Activated naive CD8-positive, alpha-beta T cell treated with anti-CD3 and anti-CD28 coated beads for 36 hours (primary cell): ENCODE data around the gene MMUT. TPM values are rescaled to one million over a fixed set of nuclear protein-coding genes. Genes with fewer than 3 reads are reported as not detected.
"Not testable (repeated sequence)": the region's sequence is repeated elsewhere in the genome, so short reads cannot be mapped to it uniquely, and the experiment has no call there.

Experiments
- DNase-seq: peaks from one replicate; pipeline ENCODE4 v3.0.0; 2021
- H3K27ac Mint-ChIP-seq: one replicate; pipeline ENCODE4 v1.8.0; 2022; ENCODE audit warnings: mild to moderate bottlenecking, moderate library complexity, mixed read lengths
- H3K27me3 Mint-ChIP-seq: one replicate; pipeline ENCODE4 v1.8.0; 2022; ENCODE audit warnings: mild to moderate bottlenecking, mixed read lengths
- H3K36me3 Mint-ChIP-seq: one replicate; pipeline ENCODE4 v1.8.0; 2021; ENCODE audit warnings: mild to moderate bottlenecking, mixed read lengths
- H3K4me1 Mint-ChIP-seq: one replicate; pipeline ENCODE4 v1.8.0; 2021; ENCODE audit warnings: mixed read lengths
- H3K4me3 Mint-ChIP-seq: one replicate; pipeline ENCODE4 v1.8.0; 2022; ENCODE audit warnings: mild to moderate bottlenecking, moderate library complexity, mixed read lengths
- H3K9me3 Mint-ChIP-seq: one replicate; pipeline ENCODE4 v1.8.0; 2022; ENCODE audit warnings: mixed read lengths
- total RNA-seq, 2 experiments: library from RNA; stranded (reverse); gene quantifications; one replicate each; pipeline ENCODE4 v1.2.3, GENCODE V29; 2021

Gene MMUT
- 10 to 100 TPM; 11.3 to 11.5 TPM for total RNA-seq

- Mint-ChIP-seq H3K27me3 (no peaks in the 10 kb centered on the region), H3K4me3 (peak within 1 kb of the TSS; percentile 98), H3K4me1 (peaks cover 24% of the 10 kb centered on the region), H3K36me3 (peaks cover 7% of the 10 kb centered on the region), H3K27ac (peak within 1 kb of the TSS; percentile 95), H3K9me3 (no peaks in the 10 kb centered on the region)
- peak; percentile 92 for DNase-seq
Measured at GRCh38 chr6:49462927-49463611, at the start of gene MMUT, which contains the start of gene CENPQ. Gene MMUT, minus strand, starts transcription at chr6:49463253. Its CDS starts 3,787 bp downstream, at chr6:49459466. Gene CENPQ, plus strand, starts transcription at chr6:49463370. Its CDS starts 6,807 bp downstream, at chr6:49470177.

- no peak overlapping the region for H3K4me3 Mint-ChIP-seq
- no peak for DNase-seq
- no peaks in the 10 kb centered on the region for H3K4me1 Mint-ChIP-seq
- no peak overlapping the region for H3K27ac Mint-ChIP-seq
- peaks cover 30% of the 10 kb centered on the region for H3K27me3 Mint-ChIP-seq
- H3K9me3 Mint-ChIP-seq: no peaks in the 10 kb centered on the region
- no peaks in the 10 kb centered on the region for H3K36me3 Mint-ChIP-seq
Measured at GRCh38 chr6:49509342-49509741, 46.3 kb upstream of the MMUT start.

GRCh38 chr6:49506569-49507111 is 43.6 kb upstream of the MMUT start:
- Mint-ChIP-seq H3K27ac (no peak overlapping the region), H3K4me1 (no peaks in the 10 kb centered on the region), H3K27me3 (peaks cover 21% of the 10 kb centered on the region)

DNA sequence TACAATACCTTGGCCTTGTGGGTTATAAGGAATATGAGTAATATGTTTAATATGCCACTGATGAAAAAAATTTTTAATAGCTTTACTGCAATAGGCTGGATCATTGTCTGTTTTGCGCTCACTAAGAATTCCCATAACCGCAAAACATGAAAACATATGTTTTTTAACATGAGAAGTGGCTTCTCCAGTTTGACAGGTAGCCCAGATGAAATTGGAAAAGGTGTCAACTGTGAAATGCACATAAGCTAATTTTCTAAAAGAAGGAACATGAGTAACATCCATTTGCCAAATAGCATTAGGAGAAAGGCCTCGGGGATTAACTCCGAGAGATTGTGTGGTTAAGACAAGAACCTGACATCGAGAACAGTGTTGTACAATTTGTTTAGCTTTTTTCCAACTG is 41.6 kb upstream of the MMUT start:
- Mint-ChIP-seq H3K36me3 (no peaks in the 10 kb centered on the region), H3K27me3 (peaks cover 13% of the 10 kb centered on the region), H3K9me3 (no peaks in the 10 kb centered on the region), H3K27ac (no peak overlapping the region), H3K4me1 (no peaks in the 10 kb centered on the region), H3K4me3 (no peak overlapping the region)
- no peak for DNase-seq

More at GRCh38 chr6:49506569-49507111, 43.6 kb upstream of the MMUT start:
- DNase-seq: no peak
- Mint-ChIP-seq H3K9me3 (no peaks in the 10 kb centered on the region), H3K36me3 (no peaks in the 10 kb centered on the region), H3K4me3 (no peak overlapping the region)

DNA sequence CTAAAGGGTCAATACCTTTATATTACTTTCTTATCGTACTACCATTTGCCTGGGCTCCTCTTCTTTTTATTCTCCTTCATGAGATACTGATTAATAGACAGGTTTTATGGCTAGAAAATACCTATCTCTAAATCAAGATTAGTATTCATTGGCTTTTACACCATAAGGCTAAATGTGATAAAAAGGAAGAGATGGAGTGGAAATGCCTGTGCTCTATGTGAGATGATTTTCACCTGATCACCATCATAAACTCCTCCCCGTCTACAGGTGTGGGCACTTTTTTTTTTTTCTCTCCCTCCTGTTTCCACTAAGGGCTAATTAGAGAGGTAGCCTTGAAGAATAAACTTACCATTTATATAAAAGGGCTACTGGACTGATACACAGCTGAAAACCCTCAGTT is 36.6 kb upstream of the MMUT start, which contains the start of gene GLYATL3:
Gene GLYATL3, plus strand, starts transcription at position 301 of the 400 bp plus-strand sequence. CDS start 12,068 bp downstream, outside the sequence.
- Mint-ChIP-seq H3K4me1 (no peaks in the 10 kb centered on the region), H3K36me3 (no peaks in the 10 kb centered on the region), H3K27me3 (no peaks in the 10 kb centered on the region), H3K9me3 (no peaks in the 10 kb centered on the region), H3K27ac (no peak within 1 kb of the TSS), H3K4me3 (no peak within 1 kb of the TSS)
- no peak for DNase-seq

- no peak overlapping the region for H3K4me3 Mint-ChIP-seq
Measured at GRCh38 chr6:49499126-49499525, 36.1 kb upstream of the MMUT start.

GRCh38 chr6:49497304-49497703 is 34.3 kb upstream of the MMUT start:
- Mint-ChIP-seq H3K4me3 (no peak overlapping the region), H3K36me3 (no peaks in the 10 kb centered on the region), H3K9me3 (no peaks in the 10 kb centered on the region), H3K27ac (no peak overlapping the region), H3K4me1 (no peaks in the 10 kb centered on the region), H3K27me3 (no peaks in the 10 kb centered on the region)
- DNase-seq: no peak

More at GRCh38 chr6:49499126-49499525, 36.1 kb upstream of the MMUT start:
- no peak for DNase-seq
- Mint-ChIP-seq H3K9me3 (no peaks in the 10 kb centered on the region), H3K27ac (no peak overlapping the region), H3K27me3 (no peaks in the 10 kb centered on the region), H3K4me1 (no peaks in the 10 kb centered on the region), H3K36me3 (no peaks in the 10 kb centered on the region)

GRCh38 chr6:49490633-49491032 is 27.6 kb upstream of the MMUT start:
- Mint-ChIP-seq H3K27me3 (no peaks in the 10 kb centered on the region), H3K27ac (no peak overlapping the region), H3K4me3 (no peak overlapping the region), H3K36me3 (peaks cover 23% of the 10 kb centered on the region), H3K9me3 (no peaks in the 10 kb centered on the region), H3K4me1 (no peaks in the 10 kb centered on the region)
- DNase-seq: no peak

GRCh38 chr6:49483380-49483779 is 20.3 kb upstream of the MMUT start:
- not testable (repeated sequence) for H3K4me3 Mint-ChIP-seq, H3K4me1 Mint-ChIP-seq, H3K27me3 Mint-ChIP-seq, H3K27ac Mint-ChIP-seq, H3K9me3 Mint-ChIP-seq, DNase-seq
- peaks cover 27% of the 10 kb centered on the region for H3K36me3 Mint-ChIP-seq

GRCh38 chr6:49481846-49482245 is 18.8 kb upstream of the MMUT start:
- H3K4me1 Mint-ChIP-seq, H3K9me3 Mint-ChIP-seq, H3K27ac Mint-ChIP-seq, H3K4me3 Mint-ChIP-seq, DNase-seq, H3K27me3 Mint-ChIP-seq: not testable (repeated sequence)
- peaks cover 25% of the 10 kb centered on the region for H3K36me3 Mint-ChIP-seq

GRCh38 chr6:49479308-49479970 is 16.4 kb upstream of the MMUT start:
- H3K9me3 Mint-ChIP-seq: no peaks in the 10 kb centered on the region
- no peak for DNase-seq
- no peak overlapping the region for H3K27ac Mint-ChIP-seq
- no peaks in the 10 kb centered on the region for H3K27me3 Mint-ChIP-seq
- peaks cover 37% of the 10 kb centered on the region for H3K36me3 Mint-ChIP-seq
- no peaks in the 10 kb centered on the region for H3K4me1 Mint-ChIP-seq
- no peak overlapping the region for H3K4me3 Mint-ChIP-seq

GRCh38 chr6:49476564-49476963 is 13.5 kb upstream of the MMUT start:
- not testable (repeated sequence) for H3K27ac Mint-ChIP-seq, H3K4me3 Mint-ChIP-seq, H3K9me3 Mint-ChIP-seq, DNase-seq, H3K27me3 Mint-ChIP-seq, H3K4me1 Mint-ChIP-seq
- H3K36me3 Mint-ChIP-seq: peaks cover 44% of the 10 kb centered on the region

- H3K27me3 Mint-ChIP-seq: no peaks in the 10 kb centered on the region
Measured at GRCh38 chr6:49468042-49468441, 5.0 kb upstream of the MMUT start.

GRCh38 chr6:49464691-49465090 is 1.6 kb upstream of the MMUT start:
- Mint-ChIP-seq H3K4me1 (peaks cover 22% of the 10 kb centered on the region), H3K9me3 (no peaks in the 10 kb centered on the region), H3K4me3 (peak overlapping the region; percentile 98), H3K27me3 (no peaks in the 10 kb centered on the region), H3K36me3 (peaks cover 9% of the 10 kb centered on the region), H3K27ac (no peak overlapping the region)
- no peak for DNase-seq

More at GRCh38 chr6:49468042-49468441, 5.0 kb upstream of the MMUT start:
- Mint-ChIP-seq H3K27ac (no peak overlapping the region), H3K36me3 (peaks cover 9% of the 10 kb centered on the region), H3K9me3 (no peaks in the 10 kb centered on the region), H3K4me1 (peaks cover 15% of the 10 kb centered on the region), H3K4me3 (no peak overlapping the region)
- no peak for DNase-seq

DNA sequence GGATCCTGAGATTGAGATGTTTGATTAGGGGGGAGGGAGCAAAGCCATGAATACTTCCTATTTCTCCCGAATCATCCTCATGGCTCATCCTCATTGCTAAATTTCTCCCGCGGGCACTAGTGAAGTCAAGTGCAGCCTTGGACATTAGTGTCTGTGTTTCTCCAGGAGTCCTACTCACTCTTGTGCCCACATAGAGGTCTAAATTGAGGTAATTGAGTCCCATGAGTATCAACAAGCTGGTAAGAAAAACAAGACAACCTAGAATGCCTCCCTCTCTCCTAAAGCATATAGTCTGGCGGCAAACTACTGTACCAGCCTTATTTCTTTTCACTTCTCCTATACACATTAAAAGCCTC is 537 bp upstream of the MMUT start:
- no peak for DNase-seq
- peaks cover 22% of the 10 kb centered on the region for H3K4me1 Mint-ChIP-seq
- no peaks in the 10 kb centered on the region for H3K27me3 Mint-ChIP-seq
- peaks cover 7% of the 10 kb centered on the region for H3K36me3 Mint-ChIP-seq
- no peaks in the 10 kb centered on the region for H3K9me3 Mint-ChIP-seq
- peak overlapping the region; percentile 95 for H3K27ac Mint-ChIP-seq
- H3K4me3 Mint-ChIP-seq: peak overlapping the region; percentile 98
